Bronchial epithelial cell (primary cell): ENCODE data around the gene MGMT. TPM values are rescaled to one million over a fixed set of nuclear protein-coding genes. Genes with fewer than 3 reads are reported as not detected.

ENCODE experiments used
- DNase-seq: peaks from one replicate; pipeline ENCODE4 v3.0.0-alpha.2; 2010; ENCODE audit warnings: low read depth
- FAIRE-seq: peaks from 2 replicates; lab custom pipeline; 2011; peaks lifted over from hg19 to GRCh38; lab: Jason Lieb, UNC
- H3K27me3 ChIP-seq: 2 replicates; pipeline ENCODE4 v1.5.1; 2011; ENCODE audit warnings: low read length; ENCODE audit not compliant: control insufficient read depth, insufficient read depth
- H3K36me3 ChIP-seq: 2 replicates; pipeline ENCODE4 v1.5.1; 2011; ENCODE audit warnings: low read length; ENCODE audit not compliant: control insufficient read depth, insufficient read depth
- H3K4me3 ChIP-seq: 2 replicates; pipeline ENCODE4 v1.5.1; 2011; ENCODE audit warnings: mild to moderate bottlenecking, low read depth, low read length, control low read depth
- CTCF ChIP-seq: IDR thresholded peaks from 2 replicates; pipeline ENCODE4 v1.5.1; 2011; ENCODE audit warnings: mild to moderate bottlenecking, moderate library complexity, low read length, control low read depth, inconsistent platforms; ENCODE audit not compliant: insufficient read depth, severe bottlenecking
- total RNA-seq: library from RNA; depleted of rRNA; stranded (reverse); fragments of >200 nt; gene quantifications from 2 replicates; pipeline ENCODE4 v1.2.1, GENCODE V29; 2014

MGMT gene
- total RNA-seq, 1 donor from 2014 or later: 19.7 TPM

GRCh38 chr10:129775681-129776080, 308.6 kb downstream of the MGMT start:
- Histone ChIP-seq H3K4me3 (no peak overlapping the region), H3K27me3 (no peaks in the 10 kb centered on the region), H3K36me3 (no peaks in the 10 kb centered on the region)
- no peak for TF ChIP-seq CTCF
- FAIRE-seq: no peak
- no peak for DNase-seq

- FAIRE-seq: no peak
- no peaks in the 10 kb centered on the region for H3K27me3 ChIP-seq
- no peak overlapping the region for H3K4me3 ChIP-seq
- no peak for DNase-seq
- no peak for TF ChIP-seq CTCF
- H3K36me3 ChIP-seq: no peaks in the 10 kb centered on the region
Measured at GRCh38 chr10:129777687-129778086, 310.6 kb downstream of the MGMT start.

GRCh38 chr10:129778571-129778970, 311.5 kb downstream of the MGMT start:
- Histone ChIP-seq H3K4me3 (no peak overlapping the region), H3K27me3 (no peaks in the 10 kb centered on the region), H3K36me3 (no peaks in the 10 kb centered on the region)
- DNase-seq (no peak), FAIRE-seq (no peak)
- no peak for TF ChIP-seq CTCF

GRCh38 chr10:129779126-129780111, 312.4 kb downstream of the MGMT start:
- no peaks in the 10 kb centered on the region for H3K27me3 ChIP-seq

GRCh38 chr10:129780198-129780597, 313.2 kb downstream of the MGMT start:
- Histone ChIP-seq H3K4me3 (no peak overlapping the region), H3K27me3 (no peaks in the 10 kb centered on the region), H3K36me3 (no peaks in the 10 kb centered on the region)
- FAIRE-seq (no peak), DNase-seq (no peak)
- no peak for TF ChIP-seq CTCF

More at GRCh38 chr10:129779126-129780111, 312.4 kb downstream of the MGMT start:
- H3K4me3 ChIP-seq: no peak overlapping the region
- no peak for TF ChIP-seq CTCF
- peak; percentile 18 for FAIRE-seq
- H3K36me3 ChIP-seq: no peaks in the 10 kb centered on the region
- no peak for DNase-seq
